MM.1S (cell line): ENCODE measurements around the gene PNLIPRP1.

ENCODE experiments used
- EZH2phosphoT487 ChIP-seq: fragments of 300-600 bp; sonication (generic); IDR thresholded peaks from 2 replicates; pipeline ENCODE4 v1.6.1; 2018; ENCODE audit warnings: antibody characterized with exemption, low read length
- TF ChIP-seq, protein P1 (sequence below): fragments of 300-600 bp; sonication (generic); IDR thresholded peaks from 2 replicates; pipeline ENCODE4 v1.5.1; 2016; ENCODE audit warnings: antibody characterized with exemption, low read length, mixed read lengths

DNA sequence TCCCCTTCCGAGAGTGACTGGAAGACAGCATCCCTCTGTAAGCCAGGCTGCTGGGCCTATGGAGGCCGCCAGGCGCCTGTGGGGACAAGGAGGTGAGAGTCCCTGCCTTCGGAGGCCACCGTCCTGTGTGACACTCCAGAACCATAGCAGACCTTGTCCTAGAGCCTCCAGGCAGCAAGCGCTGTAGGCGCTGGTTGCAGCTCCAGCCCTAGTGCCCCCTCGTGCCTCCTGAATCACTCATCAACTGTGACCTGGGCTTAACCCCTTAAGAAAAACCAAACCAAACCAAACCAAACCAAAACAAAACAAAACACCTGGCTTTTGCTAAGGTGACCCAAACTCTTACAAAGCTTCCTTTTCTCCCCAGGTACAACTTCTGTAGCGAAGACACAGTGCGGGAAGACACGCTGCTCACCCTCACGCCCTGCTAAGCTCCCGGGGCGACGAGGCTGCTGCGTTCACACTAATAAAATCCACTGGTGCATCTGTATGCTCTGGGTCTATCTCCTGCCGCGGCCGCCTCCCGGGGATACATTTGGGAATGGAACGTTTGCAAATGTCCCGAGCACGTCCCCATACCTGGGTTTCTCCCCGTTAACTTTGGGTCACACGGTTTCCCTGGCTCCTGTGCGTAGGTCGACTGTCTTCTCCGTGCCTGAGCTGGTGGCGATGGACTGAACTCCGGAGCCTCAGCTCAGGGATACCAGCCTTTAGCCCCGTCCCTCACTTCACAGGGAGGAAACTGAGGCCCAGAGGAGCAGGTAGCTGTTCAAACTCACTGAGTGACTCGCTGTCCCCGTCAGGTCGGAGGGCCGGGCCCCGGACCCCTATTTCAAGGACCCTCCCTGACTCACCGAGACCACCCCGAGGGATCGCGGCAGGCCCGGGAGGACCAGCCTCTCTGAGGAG lies 18.2 kb downstream of the PNLIPRP1 start:
- TF ChIP-seq, protein P1, sequence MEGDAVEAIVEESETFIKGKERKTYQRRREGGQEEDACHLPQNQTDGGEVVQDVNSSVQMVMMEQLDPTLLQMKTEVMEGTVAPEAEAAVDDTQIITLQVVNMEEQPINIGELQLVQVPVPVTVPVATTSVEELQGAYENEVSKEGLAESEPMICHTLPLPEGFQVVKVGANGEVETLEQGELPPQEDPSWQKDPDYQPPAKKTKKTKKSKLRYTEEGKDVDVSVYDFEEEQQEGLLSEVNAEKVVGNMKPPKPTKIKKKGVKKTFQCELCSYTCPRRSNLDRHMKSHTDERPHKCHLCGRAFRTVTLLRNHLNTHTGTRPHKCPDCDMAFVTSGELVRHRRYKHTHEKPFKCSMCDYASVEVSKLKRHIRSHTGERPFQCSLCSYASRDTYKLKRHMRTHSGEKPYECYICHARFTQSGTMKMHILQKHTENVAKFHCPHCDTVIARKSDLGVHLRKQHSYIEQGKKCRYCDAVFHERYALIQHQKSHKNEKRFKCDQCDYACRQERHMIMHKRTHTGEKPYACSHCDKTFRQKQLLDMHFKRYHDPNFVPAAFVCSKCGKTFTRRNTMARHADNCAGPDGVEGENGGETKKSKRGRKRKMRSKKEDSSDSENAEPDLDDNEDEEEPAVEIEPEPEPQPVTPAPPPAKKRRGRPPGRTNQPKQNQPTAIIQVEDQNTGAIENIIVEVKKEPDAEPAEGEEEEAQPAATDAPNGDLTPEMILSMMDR: no peak
- TF ChIP-seq EZH2phosphoT487: no peak
